Breast epithelium (tissue), 3 donors: ENCODE measurements around the gene UCHL1.

ENCODE experiments used
- CTCF ChIP-seq, 3 donors: fragments of 450-650 bp; IDR thresholded peaks; one replicate each; pipeline ENCODE4 v1.5.1; 2016 to 2017; ENCODE audit warnings: antibody characterized with exemption in 3 of 3, mild to moderate bottlenecking in 3 of 3, moderate library complexity in 3 of 3
- POLR2A ChIP-seq: fragments of 450-650 bp; IDR thresholded peaks from one replicate; pipeline ENCODE4 v1.6.1; 2016; ENCODE audit warnings: antibody characterized with exemption, mild to moderate bottlenecking, moderate library complexity

GRCh38 chr4:41221850-41222645 is 34.7 kb upstream of the UCHL1 start:
- TF ChIP-seq CTCF (IDR thresholded peaks at IDR 0.05) = no peak
- TF ChIP-seq POLR2A = no peak
